HG03460 (cell line): ENCODE measurements around the gene BTBD9.
"Not testable (repeated sequence)": the region's sequence is repeated elsewhere in the genome, so short reads cannot be mapped to it uniquely, and the experiment has no call there.

ENCODE experiments used
- ATAC-seq: cut with Tn5 transposase; IDR thresholded peaks from one replicate; pipeline ENCODE4 v1.9.1; 2021; ENCODE audit not compliant: unreplicated experiment

Gene BTBD9

DNA sequence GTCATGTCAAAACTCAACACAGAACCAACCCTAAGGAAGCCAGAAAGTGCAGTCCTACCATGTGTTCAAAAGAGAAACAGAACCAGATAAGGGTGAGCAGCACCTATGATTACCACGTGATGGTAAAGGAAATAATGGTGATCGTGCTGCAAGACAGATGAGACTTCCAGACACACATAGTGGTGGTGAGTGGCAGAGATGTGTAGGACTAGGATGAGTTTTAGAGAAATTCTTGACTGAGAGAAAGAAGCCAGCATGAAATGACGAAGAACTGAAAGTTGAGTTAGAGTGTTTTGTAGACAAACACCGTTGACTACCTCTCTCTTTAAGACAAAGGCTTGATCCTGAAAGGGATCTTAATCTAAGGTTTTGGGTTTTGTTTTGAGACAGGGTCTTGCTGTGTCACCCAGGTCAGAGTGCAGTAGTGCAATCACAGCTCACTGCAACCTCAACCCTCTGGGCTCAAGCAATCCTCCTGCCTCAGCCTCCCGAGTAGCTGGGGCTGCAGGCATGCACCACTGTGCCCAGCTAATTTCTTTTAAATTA is 10.6 kb upstream of the BTBD9 start:
- ATAC-seq: no peak

DNA sequence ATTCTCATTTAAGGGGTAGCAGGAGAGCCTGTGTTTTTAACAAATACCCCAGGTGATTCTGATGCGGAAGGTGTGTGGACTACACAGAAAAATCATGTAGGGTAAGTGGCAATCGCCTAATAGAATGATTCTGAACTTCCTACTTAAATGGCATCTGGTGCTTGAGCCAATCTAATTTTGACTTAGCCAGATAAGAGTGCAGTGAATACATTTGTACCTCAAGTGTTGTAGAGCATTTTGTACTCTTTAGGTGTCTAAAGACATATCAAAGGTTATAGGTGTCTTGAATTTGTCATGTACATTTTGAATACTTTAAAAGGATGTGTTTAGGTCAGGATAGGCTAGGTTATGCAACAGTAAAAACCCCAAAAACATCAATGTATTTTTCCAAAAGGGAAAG is 10.0 kb upstream of the BTBD9 start:
- ATAC-seq: no peak

DNA sequence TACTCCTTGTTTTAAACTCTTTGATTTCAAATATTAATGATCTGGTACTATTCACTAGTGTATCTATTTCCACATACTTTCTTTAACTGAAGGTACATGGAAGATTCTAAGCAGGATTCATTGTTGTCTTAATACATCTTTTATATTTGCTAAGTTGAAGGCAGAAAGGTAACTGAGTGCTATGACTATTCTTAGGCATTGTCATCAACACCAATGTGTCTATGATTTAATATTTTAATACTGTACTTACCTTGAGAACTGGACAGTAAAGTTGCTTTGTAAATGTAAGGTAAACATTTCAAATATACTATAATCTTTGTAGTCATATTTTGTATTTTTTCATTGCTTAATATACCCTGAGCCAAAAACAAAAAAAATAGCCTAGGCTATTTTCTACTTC is 8.9 kb upstream of the BTBD9 start:
- no peak for ATAC-seq

DNA sequence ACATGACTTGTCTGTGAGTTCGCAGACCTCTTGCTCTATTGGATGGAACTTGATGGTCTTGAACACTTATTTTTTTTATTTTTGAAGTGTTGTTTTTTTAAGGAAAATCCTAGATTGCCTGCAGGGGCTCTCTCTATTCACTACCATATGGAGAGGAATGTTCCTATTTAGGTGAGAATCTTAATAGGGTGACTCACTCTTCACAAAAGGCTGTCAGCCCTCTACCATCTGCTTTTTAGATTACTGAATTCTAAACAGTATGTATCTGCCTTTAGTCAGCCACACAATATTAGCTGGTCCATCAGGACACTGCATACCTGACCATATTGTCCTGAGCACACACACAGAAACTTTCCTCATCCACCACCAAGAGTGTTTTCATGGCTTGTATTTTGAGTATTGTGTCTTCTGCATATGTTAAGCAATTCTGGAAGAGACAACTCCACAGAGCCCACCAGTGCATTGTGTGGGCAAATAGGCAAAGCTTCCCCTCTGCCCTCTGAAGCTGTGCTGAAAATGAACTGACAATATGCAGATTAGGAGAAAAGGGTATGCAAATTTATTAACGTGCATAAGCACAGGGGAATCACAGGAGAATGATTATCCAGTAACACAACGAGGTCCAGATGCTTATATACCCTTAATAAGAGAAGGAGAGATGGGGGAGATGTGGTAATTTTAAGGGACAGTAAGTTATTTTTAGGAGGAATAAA is 6.6 kb upstream of the BTBD9 start:
- ATAC-seq: no peak

DNA sequence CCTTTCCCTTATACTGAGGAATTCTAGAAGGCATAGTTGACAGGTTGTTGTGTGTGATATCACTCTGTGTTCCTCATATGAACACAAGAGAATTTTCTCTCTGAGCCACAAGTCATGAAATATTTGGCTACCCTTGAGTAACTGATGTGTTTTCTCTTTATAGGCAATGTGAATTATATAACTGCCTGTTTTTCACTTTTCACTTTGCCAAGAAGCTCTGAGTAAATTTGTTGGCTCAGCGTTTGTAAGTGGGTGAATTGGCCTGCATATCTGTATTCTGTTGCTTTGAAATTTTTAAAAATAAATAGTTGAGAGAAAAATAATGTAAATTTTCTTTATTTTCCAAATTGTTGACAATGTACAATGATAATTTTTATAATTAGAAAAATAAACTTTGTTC is 5.2 kb upstream of the BTBD9 start:
- ATAC-seq: no peak

DNA sequence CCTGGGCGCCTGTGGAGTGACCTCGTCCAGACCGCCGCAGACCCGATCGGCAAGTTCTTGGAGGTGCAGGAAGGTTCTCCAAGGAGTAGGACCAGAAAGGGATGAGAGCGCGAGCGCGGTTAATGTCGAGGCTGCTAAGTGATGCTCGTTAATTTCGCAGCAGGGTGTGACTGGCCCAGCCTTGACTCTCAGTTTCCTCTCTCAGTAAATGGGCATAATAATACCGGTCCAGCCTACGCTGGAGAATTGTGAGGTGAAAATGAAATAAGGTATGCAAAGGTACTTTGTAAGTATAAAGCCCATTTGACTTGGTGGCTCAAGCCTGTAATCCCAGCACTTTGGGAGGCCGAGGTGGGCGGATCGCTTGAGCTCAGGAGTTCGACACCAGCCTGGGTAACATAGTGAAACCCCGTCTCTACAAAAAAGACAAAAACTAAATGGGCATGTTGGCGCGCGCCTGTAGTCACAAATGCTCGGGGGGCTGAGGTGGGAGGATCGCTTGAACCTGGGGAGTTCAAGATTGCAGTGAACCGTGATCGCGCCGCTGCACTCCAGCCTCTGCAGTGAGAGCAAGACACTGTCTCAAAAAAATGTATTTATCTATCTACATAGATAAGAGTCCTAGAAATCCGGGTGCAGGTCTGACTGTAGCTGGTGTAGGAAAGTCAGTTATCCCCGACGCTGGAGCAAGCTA is 634 bp upstream of the BTBD9 start:
- peak; percentile 13 for ATAC-seq

DNA sequence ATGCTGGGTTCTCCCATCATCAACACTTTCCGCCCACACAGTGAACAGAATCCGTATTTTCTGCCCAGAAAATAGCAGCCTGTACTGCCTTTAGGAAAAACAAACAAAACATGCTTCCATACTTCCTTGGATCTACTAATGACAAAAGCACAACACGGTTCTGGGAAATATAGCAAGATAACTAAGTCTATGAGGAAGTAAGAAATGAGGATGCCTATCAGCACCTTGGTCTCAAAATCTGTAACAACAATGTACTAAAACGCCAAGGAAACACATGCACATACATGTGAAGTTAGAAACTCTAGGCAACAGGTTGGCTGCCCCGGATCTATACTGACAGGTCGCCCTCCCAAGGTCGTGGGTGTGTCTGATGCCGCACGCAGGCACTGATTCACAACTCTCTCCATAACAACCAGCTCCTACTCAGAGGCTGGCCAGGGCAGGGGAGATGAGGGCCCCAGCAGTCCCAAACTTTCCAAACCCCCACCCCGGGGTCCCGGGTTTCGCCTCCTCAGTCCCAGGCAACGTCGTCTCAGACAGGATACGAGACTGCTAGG is 710 bp downstream of the BTBD9 start:
- ATAC-seq: peak; percentile 38

DNA sequence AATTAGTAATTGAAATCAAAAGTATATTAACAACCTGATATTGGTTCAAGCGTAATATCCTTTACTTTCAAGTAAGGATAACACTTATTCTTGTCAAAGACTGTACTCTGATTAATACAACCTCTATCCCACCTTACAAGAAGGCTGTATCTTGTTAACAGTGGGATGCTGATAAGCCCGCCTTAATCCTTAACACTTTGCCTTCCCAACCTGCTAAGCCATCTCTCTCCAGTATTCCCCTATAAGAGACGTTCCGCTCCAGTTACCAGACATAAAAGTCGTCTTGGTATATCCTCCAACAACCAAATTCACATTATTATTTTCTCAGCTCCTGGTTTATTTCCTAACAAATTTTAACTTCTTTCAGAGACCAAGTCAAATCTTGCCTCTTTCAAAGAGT is 2.0 kb downstream of the BTBD9 start:
- ATAC-seq: no peak

DNA sequence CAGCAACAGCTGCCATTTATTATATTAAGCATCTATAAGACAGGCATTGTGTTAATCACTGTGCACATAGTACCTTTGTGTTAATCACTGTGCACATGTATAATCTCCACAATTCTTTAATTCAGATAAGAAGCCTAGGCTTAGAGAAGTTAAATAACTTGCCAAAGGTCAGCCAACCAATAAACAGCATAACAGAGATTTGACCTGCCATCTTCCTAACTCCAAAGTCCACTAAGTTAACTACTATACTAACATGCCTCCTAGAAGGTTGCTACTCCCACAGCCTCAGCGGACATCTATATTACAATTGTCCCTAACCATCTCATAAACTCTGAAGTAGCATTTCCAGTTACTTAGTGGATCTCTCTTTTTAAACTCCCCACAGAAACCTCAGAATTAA is 3.7 kb downstream of the BTBD9 start:
- ATAC-seq: no peak

DNA sequence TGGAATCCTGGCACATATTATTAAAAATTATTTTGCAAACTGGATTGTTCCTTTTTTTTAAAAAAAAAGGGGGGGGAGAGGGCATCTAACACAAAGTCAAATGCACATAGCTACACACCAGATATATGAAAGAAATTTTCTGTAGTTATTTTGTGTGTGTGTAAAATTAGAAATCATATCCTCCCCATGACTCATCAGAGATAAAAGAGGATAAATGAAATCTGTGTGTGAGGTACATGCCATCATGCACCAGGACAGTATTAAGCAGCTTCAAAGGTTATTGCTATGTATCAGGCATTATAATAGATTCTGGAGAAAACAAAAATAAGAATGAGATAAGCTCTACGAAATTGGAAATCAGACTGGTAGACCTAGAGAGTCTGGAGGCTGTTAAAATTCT is 5.2 kb downstream of the BTBD9 start:
- ATAC-seq: no peak

DNA sequence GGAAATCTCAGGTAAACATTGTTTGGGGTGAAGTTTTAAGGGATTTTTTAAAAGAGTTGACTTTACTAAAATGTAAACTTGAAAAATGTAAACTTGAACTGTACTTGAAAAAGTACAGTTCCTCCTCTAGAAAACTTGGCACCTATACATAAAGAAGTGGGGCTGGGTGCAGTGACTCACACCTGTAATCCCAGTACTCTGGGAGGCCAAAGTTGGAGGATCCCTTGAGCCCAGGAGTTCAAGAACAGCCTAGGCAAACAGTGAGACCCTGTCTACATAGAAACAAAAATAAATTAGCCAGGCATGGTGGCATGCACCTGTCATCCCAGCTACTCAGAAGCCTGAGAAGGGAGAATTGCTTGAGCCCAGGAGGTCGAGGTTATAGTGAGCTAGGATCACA is 7.2 kb downstream of the BTBD9 start:
- no peak for ATAC-seq

DNA sequence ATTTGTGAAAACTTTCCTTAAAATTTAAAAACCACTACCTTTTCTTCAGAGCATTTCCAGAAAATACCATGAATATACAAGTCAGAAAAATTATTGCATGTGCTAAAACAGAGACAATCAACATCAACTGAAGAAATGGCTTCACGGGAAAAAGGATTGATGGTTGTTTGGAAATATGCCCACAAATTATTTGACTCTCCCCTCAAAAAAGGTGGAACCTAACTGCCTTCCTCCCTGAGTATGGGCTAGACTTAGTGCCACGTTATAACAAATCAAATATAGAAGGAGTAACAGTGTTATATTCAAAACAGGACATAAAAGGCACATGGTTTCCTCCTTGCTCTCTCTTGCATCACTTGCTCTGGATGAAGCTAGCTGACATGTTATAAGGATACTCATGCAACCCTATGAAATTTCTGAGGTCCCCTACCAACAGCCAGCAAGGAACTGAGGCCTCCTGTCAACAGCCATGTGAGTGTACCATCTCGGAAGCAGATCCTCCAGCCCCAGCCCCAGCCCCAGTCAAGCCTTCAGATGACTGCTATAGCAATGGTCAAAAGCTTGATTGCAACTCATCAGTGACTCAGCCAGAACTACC is 8.4 kb downstream of the BTBD9 start:
- no peak for ATAC-seq

DNA sequence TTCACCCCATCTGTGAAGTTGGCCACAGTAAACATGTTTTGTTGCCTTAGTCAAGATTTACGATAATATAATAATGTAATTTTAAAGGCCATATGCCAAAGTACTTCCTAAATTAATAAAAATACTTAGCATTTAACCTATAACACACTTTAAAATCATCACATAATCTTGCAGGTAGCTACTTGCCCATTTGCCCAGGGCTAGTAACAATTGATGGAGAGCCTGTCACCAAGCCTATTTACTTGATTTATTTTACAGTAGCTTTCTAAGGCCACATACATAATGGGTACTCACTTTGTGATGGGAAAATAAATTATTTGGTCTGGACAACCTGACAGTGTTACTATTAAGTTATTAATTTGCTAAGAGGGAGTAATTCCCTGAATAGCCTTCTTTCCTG is 14.5 kb downstream of the BTBD9 start:
- ATAC-seq: no peak

DNA sequence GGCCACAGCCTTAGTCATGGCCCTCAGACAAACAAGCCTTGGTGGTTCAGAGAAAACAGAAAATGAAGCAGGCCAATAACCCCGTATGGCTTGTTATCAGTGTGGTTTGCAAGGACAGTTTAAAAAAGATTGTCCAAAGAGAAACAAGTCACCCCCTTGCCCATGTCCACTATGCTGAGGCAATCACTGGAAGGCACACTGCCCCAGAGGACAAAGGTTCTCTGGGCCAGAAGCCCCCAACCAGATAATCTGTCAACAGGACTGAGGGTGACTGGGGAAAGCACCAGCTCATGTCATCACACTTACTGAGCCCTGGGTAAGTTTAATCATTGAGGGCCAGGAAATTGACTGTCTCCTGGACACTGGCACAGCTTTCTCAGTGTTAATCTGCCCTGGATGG is 20.4 kb downstream of the BTBD9 start:
- not testable (repeated sequence) for ATAC-seq

DNA sequence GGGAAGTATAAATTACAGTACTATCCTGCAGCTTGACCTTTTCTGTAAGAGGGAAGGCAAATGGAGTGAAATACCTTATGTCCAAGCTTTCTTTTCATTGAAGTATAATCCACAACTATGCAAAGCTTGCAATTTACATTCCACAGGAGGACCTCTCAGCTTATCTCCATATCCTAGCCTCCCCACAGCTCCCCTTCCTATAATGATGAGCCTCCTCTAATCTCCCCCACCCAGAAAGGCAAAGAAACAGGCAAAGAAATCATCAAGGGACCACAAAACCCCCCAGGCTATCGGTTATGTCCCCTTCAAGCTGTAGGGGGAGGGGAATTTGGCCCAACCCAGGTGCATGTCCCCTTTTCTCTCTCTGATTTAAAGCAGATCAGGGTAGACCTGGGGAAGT is 21.4 kb downstream of the BTBD9 start:
- ATAC-seq: not testable (repeated sequence)

DNA sequence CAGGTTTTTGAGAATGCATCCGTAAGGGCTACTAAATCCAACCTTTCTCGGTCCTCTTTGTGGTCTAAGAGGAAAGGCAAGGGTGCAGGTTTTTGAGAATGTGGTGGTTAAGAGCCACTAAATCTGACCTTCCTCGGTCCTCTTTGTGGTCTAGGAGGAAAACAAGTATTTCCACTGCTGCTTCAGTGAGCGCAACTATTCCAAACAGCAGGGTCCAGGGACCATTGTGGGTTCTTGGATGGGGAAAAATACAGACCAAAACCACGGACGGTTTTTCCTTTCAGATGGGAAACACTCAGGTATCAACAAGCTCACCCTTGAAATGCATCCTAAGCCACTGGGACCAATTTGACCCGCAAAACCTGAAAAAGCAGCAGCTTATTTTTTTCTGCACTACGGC is 21.9 kb downstream of the BTBD9 start:
- no peak for ATAC-seq

DNA sequence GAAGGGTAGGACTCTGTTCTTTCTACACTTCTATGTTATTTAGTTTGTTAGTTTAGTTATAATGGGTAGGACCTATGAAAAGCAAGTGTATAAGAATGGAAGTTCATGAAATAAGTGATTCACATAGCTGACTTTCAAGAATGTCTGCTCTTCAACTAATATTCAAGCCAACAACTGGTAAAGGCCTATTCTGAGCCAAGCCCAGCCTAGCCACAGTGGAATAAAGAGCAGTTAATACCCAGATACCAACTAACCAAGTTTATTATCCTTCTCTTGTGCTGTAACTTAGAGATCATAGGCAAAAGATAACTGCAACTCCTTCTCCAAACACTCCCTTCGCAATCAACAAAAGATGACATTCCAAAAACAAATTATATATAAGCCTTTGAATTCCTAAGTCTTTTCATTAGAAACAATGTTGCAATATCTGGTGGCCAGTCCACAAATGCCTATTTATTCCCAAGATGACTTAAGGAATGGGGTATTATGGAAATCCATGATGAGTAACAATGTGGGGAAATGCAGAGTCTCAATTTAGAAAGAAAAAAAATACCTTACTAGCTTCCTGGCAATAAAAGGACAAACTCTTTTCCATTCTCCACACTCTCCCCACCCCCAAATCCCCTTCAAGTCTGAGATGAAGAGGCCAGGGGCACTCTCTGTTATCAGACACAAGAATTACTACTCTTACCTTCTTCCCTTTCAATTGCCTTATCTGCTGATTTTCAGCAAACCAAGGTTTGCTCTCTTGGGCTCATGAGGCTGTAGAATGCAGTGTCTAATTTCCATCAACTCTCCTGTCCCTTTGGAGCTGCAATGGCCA is 27.4 kb downstream of the BTBD9 start:
- ATAC-seq: no peak

DNA sequence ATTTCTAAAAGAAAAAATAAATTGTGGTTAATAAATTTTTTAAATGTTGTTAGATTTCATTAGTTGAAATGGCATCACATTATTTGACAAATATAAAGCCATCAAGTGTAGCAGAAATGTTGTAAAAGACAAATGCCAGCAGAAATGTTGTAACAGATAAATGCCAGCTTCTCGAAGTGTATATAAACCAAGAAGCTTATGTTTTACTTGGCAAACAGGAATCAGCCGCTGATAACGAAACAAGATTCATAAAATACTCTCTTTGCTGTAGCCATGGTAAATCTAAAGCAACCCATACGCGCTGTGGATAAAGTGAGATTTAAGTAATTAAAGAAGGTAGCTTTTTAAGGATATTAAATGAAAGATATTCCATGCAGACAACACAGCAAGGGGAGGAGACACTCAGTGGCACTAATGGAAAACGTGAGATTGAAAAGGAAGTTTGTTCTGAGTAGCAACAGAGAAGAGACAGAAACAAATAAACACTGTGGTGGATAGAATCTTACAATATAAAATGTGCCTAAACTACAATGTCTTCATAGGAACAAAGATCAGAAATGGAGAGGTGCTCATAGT is 29.6 kb downstream of the BTBD9 start:
- ATAC-seq: no peak

DNA sequence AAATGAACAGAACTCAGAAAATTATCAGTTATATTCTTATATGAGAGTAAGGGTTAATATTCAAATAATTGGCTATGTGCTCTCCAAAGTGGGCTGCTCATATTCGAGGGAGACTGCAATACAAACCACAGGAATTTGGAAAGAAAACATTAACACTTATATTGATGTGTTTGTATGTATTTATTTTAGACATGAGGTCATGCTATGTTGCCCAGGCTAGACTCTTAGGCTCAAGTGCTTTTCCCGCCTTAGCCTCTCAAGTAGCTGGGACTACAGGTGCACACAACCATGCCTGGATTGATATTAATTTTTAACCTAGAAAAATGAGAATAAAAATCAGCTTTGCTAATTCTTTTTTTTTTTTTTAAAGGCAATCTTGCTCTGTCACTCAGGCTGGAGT is 35.0 kb downstream of the BTBD9 start:
- ATAC-seq: no peak

DNA sequence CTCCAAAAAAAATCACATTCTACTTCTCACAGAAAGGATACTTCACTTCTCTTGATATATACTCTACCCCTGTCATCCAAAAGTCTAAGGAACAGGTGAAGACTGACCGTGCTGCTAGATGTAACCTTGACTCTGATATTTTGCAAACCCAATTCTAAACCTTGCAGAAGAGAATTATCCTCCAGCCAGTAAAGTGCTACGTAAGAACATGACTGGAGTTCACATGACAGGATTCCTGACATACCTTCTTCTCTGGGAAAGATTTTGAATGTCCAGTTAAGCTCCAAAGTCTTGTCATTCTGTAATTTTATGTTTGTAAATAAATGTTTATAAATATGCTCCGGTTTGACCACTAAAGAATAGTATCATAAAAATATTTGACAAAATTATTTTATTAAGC is 35.8 kb downstream of the BTBD9 start:
- ATAC-seq: no peak

DNA sequence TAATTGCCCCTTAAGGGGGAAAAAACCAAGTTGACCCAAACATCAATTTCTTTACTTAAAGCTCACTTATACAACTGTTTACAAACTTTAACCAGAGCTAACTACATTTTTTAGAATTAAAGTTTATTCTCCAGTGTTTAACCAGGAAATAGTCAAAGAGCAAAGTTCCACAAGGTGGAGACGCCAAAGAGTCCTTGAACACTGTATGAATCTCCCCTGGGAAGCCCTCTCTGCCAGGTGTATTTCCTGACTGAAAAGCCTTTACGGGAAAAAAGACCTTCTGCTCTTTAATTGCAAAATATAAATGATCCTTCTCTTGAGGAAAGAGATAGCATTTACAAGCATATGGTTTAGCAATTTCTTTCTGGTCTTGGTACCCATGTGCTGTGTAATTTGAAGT is 36.2 kb downstream of the BTBD9 start:
- ATAC-seq: no peak
